ENCODE results near the gene AGAP2. TPM values are rescaled to one million over a fixed set of nuclear protein-coding genes. Genes with fewer than 3 reads are reported as not detected.

Gene AGAP2
- total and polyA plus RNA-seq, 2 of the 8 experiments (the other 6 are each of a cell fraction or from before 2014, with no cell fraction given), result 1.5 TPM

DNA sequence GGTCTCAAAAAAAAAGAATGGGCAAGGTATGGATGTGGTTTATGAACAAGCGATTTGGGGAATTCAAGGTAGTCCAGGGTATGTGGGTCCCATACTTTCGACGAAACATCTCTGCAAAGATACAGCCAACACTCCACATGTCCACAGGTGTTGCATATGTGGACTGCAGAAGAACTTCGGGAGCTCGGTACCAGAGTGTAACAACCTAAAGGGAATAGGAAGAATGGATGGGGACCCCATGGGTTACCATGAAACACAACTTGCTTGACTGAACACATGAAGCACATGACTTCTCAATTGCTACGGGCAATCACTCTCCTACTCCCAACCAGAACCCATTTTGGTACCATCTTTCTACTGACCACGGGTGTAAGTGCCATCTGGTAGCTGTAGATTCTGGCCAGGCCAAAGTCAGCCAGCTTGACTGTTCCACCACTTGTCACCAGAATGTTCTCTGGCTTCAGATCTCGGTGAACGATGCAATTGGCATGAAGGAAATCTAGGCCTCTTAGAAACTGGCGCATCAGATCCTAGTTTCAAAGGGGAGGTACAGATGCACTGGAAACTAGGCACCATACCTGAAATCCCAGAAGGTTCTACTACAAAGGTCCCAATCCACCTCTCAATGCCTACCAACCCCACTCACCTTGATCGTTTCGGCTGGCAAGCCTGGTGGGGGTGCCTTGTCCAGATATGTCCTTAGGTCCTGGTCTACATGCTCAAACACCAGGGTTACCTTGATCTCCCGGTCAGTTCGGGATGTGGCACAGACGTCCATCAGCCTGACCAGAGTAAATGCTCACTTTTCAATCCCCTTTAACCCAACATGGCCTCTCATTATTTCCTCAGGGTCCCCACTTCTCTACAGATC, 12.3 kb upstream of the AGAP2 start:
- Histone ChIP-seq H3K79me2 (ENCODE audit: control insufficient read depth in 1 of 2, insufficient read depth in 2 of 2, low read length in 2 of 2) (peaks cover 12 to 20% of the 10 kb centered on the region in 2 experiments), H3K56ac (replicated peaks; ENCODE audit: insufficient read length, low read depth, low read length) (peak overlapping the region; percentile 52), H3K9ac (replicated peaks in 1 of 4; ENCODE audit: extremely low read depth in 1 of 4, low read depth in 3 of 4, low read length in 3 of 4) (peak overlapping the region in 3 of 4 experiments; percentile 96 to 99 (median 96); a peak in 6 of 7 replicates), H3K23me2 (ENCODE audit: low read depth, low read length) (peaks cover 18% of the 10 kb centered on the region), H3K4me2 (ENCODE audit: insufficient read depth in 1 of 2, low read depth in 2 of 2, low read length in 2 of 2) (peak overlapping the region; percentile 95 to 96), H3K9me3 (ENCODE audit: insufficient read depth in 2 of 2, low read depth in 1 of 2, low read length in 1 of 2) (no peaks in the 10 kb centered on the region), H3K23ac (ENCODE audit: insufficient read length) (no peak overlapping the region), H4K20me1 (replicated peaks in 1 of 2; ENCODE audit: control insufficient read depth in 1 of 2, insufficient read depth in 2 of 2, low read length in 2 of 2) (peaks cover under 1 to 2% of the 10 kb centered on the region in 2 experiments), H3K4me1 (replicated peaks in 1 of 4; ENCODE audit: control insufficient read depth in 3 of 4, insufficient read depth in 4 of 4, low read length in 3 of 4) (peaks cover 4 to 20% (median 5%) of the 10 kb centered on the region in 4 experiments; a peak in 6 of 7 replicates), H2BK15ac (ENCODE audit: low read length) (no peak overlapping the region; the same call in 1 of the 2 replicates), H3K27me3 (replicated peaks in 1 of 4; ENCODE audit: control insufficient read depth in 3 of 4, extremely low read depth in 1 of 4, insufficient read depth in 3 of 4, low read length in 3 of 4) (peaks cover 3 to 14% (median 8%) of the 10 kb centered on the region in 4 experiments), H2BK5ac (ENCODE audit: low read depth, low read length) (peak overlapping the region; percentile 87; the same call in 1 of the 2 replicates), H3K4me3 (ENCODE audit: extremely low read depth in 1 of 4, insufficient read depth in 2 of 4, low read depth in 3 of 4, low read length in 4 of 4) (peak overlapping the region; percentile 96 to 99 (median 98)), H3K36me3 (ENCODE audit: control insufficient read depth in 2 of 4, insufficient read depth in 4 of 4, low read length in 3 of 4) (peaks cover 21 to 49% (median 36%) of the 10 kb centered on the region in 4 experiments), H2BK12ac (ENCODE audit: low read depth, low read length) (0 out of 2 replicates have a peak overlapping the region, but pooled peaks have one; percentile 11), H3K27ac (ENCODE audit: low read depth, low read length) (peak overlapping the region; percentile 86; the same call in 1 of the 2 replicates), H2AFZ (ENCODE audit: low read length) (no peak overlapping the region), H3K14ac (ENCODE audit: insufficient read length) (no peak overlapping the region), H4K5ac (ENCODE audit: insufficient read length, low read depth, low read length) (no peak overlapping the region), H2BK120ac (replicated peaks; ENCODE audit: low read depth, low read length) (no peak overlapping the region), H3K18ac (ENCODE audit: extremely low read depth, low read length) (no peak overlapping the region), H4K91ac (replicated peaks; ENCODE audit: insufficient read length, low read length) (no peak overlapping the region), H3K4ac (replicated peaks; ENCODE audit: insufficient read length, low read depth, low read length) (peak overlapping the region; percentile 47), H3K79me1 (ENCODE audit: low read depth, low read length) (peaks cover 15% of the 10 kb centered on the region), H4K8ac (ENCODE audit: extremely low read depth, insufficient read depth, low read length) (peak overlapping the region; percentile 97), H2AK5ac (ENCODE audit: low read depth, low read length) (peak overlapping the region; percentile 66), H2BK20ac (ENCODE audit: low read length) (no peak overlapping the region)
- FAIRE-seq, result no peak
- TF ChIP-seq CBX5 (IDR thresholded peaks at IDR 0.05; ENCODE audit: low read depth, low read length) (no peak), TAF1 (IDR thresholded peaks at IDR 0.05; ENCODE audit: low read depth, low read length) (no peak), POLR2A (IDR thresholded peaks at IDR 0.05; ENCODE audit: control extremely low read depth in 1 of 2, low read depth in 2 of 2, low read length in 2 of 2) (peak in 1 of 2 experiments; percentile 43; a peak in 1 of 3 replicates), CEBPB (IDR thresholded peaks at IDR 0.05; ENCODE audit: low read depth, low read length) (no peak), SIN3A (conservative IDR thresholded peaks at IDR 0.05 in 1 of 2, IDR thresholded peaks at IDR 0.05 in 1 of 2; ENCODE audit: low read depth in 1 of 2, low read length in 2 of 2) (0 out of 4 replicates have a peak, but pooled peaks of 1 of the 2 experiments have one; percentile 6)
- ChIA-PET POLR2A (ENCODE audit: partially characterized antibody) (interaction anchor here (0.7 to 5.3 kb wide), 8 partner anchors 9 to 226 kb away, joined by 3 to 25 read pairs (median 3); partner anchors contain the start of gene AGAP2), CTCF (ENCODE audit: partially characterized antibody) (interaction anchor here (1.0 to 1.6 kb wide), 3 partner anchors 8 to 24 kb away, joined by 3 to 8 read pairs (median 7); no protein-coding TSS in a partner anchor)
- no peak for DNase-seq (ENCODE audit: low read depth in 1 of 2, low spot score in 2 of 2)
- WGBS, 2 experiments (ENCODE audit: extremely low coverage in 1 of 2, insufficient coverage in 1 of 2, insufficient read length in 1 of 2, insufficient replicate concordance in 2 of 2, low coverage in 1 of 2, low lambda C conversion rate in 2 of 2, missing lambda C conversion rate in 1 of 2), result 90% methylated on average over 15 of the region's 15 CpGs; no CpG with 5 or more reads in 1 of the 2 experiments
